Activated CD4-positive, CD25-positive, alpha-beta regulatory T cell (primary cell): ENCODE data around the gene TNFRSF11A.
A peak's percentile ranks its signal among the peaks of the same experiment; 100 is the strongest.

Experiments used
- DNase-seq, 4 experiments: peaks; one replicate each; lab custom pipeline; 2025; lab: John Stamatoyannopoulos, UW

TNFRSF11A gene

DNA sequence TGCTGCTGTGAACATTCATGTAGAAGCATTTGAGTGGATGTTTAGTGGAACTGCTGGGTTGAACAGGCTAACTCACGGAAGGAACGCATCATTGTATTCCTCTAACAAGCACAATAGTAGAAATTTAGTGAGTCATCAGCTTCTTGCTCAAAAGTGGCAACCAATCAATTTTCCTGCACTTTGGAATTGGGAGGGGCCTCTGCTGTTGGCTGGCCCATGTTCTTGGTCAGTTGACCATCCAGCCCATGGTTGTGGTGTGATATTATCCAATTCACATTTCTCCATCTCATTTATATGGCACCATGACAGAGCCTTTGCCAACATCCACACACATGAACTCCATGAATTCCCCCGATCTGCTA, 95.0 kb downstream of the TNFRSF11A start:
- DNase-seq = no peak

GRCh38 chr18:62420513-62421209, 95.6 kb downstream of the TNFRSF11A start:
- peak; percentile 29 to 56 (median 41) for DNase-seq

DNA sequence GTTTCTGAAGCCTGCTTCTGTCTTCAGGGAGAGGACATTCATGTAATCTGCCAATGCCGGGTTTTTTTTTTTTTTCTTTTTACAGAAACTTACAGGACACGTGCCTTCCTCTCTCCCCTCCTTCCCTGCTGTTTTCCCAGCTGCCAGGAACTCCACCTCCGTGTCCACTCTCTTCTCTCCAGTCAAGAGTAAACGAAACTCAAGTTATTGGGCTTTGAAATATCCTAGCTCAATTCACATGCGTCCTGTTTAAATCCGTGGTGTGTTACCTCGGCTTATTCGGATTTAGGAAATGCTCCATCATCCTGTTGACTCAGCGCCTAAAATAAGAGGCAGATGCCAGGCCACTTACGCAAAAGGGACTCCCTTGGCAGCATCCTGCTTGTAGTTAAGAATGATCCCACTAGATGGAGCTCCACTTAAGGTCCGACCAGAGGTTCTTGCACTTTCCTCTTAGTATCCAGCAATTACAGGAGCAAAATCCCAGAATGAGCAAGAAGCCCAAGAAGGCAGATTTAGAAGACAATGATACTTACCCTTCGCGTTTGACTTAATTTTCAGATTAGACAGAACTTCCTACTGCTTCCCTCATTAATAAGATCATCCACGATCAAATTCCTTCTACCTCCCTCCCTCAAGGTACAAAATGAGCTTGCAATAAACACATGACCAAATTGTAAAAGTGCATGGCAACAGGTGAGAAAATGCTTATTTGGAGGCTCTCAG, 100.5 kb downstream of the TNFRSF11A start:
- DNase-seq = peak; percentile 6 to 15 (median 10)

- DNase-seq = no peak
Measured at GRCh38 chr18:62426191-62426488, 101.0 kb downstream of the TNFRSF11A start.

GRCh38 chr18:62432176-62432575, 107.1 kb downstream of the TNFRSF11A start:
- no peak for DNase-seq

- no peak for DNase-seq
Measured at GRCh38 chr18:62434798-62435197, 109.7 kb downstream of the TNFRSF11A start.

DNA sequence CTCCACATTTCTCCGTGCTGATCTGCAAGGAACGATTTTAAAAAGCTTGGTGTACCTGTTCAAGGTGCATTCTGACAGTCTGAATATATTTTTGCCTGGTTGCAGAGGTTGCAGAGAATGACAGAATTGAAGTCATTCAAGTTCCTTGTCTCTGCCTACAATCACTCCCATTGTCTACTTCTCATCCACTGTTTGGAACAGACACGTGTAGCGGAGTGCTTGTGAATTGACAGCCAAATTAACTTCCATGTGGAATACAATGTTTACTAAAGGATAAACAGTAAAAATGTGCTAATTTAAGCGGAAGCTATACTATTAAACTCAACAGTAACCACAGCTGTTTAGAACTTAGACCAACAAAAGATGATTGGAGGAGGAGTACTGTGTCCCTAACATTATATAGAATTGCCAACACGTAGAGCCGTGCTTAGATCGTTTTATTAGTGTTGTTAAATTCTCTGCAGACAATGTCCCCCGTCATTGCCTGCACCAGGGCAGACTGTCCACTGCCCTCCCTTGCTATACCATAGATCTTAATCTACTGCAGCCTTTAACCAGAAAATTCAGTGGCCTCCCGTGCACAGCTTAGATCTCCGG, 110.4 kb downstream of the TNFRSF11A start:
- no peak for DNase-seq

DNA sequence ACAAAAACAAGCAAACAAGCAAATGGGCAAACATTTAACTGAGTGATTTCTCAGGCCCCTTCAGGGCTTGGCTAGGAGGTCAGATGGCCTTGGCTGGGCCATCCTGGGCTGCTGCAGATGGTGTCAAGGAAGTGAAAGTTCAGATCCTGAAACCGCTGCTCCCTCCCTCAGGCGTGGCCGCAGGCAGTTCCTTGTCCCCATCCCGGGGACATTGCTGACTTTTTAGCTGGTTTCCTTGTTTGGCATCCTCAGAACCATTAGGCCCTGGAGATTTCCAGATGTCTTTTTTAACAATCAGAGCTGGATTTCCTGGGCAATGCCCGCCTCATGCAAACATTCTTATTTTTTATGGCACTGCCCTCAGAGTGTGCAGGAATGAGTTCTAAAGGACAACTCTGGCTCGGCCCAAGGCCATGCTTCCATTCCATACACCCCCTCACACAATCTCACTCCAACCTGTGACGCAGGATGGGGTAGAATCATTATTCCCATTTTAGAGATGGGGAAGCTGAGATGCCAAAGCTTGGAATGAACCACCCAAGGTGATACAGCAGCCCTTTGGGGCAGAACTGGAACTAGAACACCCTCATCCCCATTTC, 111.6 kb downstream of the TNFRSF11A start:
- DNase-seq = no peak

DNA sequence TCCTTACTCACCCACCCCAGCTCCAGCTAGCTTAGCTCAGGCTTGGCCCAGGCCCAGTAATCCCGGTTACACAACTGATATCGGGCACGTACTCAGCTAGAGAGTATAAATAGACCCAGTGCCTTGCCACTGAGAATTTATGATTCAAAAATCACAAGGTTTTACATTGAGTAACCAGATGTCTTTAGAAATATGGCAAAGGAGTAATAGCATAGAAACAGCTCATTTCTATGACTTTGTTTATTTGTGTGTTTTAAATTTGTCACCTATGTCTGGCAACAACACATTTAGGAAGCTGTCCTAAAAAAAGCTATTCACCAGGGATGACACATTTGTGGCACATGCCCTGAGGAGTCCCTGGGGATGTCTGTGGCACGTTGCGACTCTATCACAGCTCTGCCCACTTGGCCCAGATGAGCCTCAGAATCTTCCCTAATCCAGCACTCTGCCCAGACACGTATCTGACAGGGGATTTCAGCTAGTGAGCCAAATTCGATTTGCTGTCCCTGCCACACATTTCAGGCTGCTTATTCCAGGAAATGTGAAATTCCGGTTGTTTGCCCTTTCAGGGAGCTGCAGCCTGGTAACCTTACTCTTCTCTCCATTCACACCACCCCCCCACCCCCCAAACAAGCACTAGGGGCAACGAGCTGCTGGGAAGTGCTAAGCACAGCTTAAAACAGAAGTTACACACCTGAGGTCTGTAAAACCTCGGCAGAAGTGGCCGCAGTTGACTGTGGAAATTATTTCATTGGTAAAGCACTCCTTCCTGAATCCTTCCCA, 112.3 kb downstream of the TNFRSF11A start:
- no peak for DNase-seq

GRCh38 chr18:62438018-62438329, 112.9 kb downstream of the TNFRSF11A start:
- no peak for DNase-seq

DNA sequence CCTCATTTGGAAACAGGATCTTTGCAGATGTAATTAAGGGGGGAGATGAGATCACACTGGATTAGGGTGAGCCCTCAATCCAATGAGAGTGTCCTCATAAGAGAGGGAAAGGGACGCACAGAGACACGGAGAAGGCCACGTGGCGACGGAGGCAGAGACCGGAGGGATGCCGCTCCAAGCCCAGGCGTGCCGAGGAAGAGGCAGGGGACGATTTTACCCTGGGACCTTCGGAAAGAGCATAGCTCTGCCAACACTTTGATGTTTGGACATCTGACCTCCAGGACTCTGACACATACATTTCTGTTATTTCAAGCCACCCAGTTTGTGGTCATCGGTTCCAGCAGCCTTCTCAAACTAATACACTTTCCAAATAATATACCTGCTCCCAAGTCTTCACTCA, 113.3 kb downstream of the TNFRSF11A start:
- DNase-seq = no peak

GRCh38 chr18:62438866-62439265, 113.8 kb downstream of the TNFRSF11A start:
- DNase-seq = no peak
